ENCODE measurements around the gene TCHP.

DNA sequence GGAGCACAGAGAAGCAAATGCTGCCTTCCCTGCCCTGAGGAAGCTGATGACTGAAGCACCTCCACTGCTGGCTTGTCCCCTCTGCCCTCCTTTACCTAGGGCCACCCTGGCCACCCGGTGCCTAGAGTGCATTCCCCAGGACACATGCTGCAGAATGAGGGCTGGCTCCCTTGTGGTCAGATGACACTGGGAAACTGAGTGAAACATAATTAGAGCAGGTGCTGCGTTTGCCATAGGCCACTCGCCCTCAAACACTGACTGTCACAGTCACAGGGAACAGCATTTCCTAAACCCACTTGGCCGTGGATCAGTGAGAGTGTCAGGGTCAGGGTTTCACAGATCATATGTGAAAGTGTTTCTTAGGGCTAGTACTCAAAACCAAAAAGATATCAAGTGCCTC, 16.0 kb downstream of the TCHP start:
- TF ChIP-seq BACH2 (CRISPR knock-in tag; IDR thresholded peaks at IDR 0.05; ENCODE audit: borderline replicate concordance) (no peak), GLIS3 (CRISPR knock-in tag; IDR thresholded peaks at IDR 0.05) (no peak), SNAI2 (CRISPR knock-in tag; IDR thresholded peaks at IDR 0.05) (no peak)

Data from SK-N-SH treated with all-trans-retinoic acid at 6 μM for 48 hours (cell line).